GM18505 (cell line): Measurements from ENCODE around the gene PIKFYVE.
"Not testable (repeated sequence)": the region's sequence is repeated elsewhere in the genome, so short reads cannot be mapped to it uniquely, and the experiment has no call there.

Source experiments
- ATAC-seq: cut with Tn5 transposase; IDR thresholded peaks from one replicate; pipeline ENCODE4 v1.9.1; 2021; ENCODE audit not compliant: unreplicated experiment
- POLR2A ChIP-seq: IDR thresholded peaks from 4 replicates; pipeline ENCODE4 v1.6.1; 2011; ENCODE audit warnings: borderline replicate concordance; ENCODE audit not compliant: insufficient read depth, insufficient read length; ENCODE audit errors: extremely low read depth

PIKFYVE gene

GRCh38 chr2:208249296-208249695 lies 16.8 kb upstream of the PIKFYVE start:
- no peak for TF ChIP-seq POLR2A
- ATAC-seq: no peak

DNA sequence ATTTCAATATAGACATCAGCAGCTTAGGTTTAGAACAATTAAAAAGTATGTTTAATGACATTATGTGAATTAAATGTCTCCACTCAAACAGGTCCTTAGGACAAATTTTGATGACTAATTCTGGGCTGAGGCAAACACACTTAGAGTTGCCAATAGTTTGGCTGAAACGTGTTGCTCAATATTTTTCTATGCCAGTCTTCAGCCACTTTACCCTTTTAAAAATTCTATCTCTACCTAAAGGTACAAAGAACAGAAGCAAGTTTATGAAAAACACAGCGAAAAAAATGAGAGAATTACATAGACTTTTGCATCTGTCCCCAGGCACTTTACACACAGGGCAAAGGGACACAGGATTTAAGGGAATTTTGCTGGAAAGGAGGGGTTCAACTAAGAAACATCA lies 15.7 kb upstream of the PIKFYVE start:
- TF ChIP-seq POLR2A: no peak
- ATAC-seq: no peak

- TF ChIP-seq POLR2A: no peak
- no peak for ATAC-seq
These were observed 15.0 kb upstream of the PIKFYVE start for GRCh38 chr2:208251098-208251497.

DNA sequence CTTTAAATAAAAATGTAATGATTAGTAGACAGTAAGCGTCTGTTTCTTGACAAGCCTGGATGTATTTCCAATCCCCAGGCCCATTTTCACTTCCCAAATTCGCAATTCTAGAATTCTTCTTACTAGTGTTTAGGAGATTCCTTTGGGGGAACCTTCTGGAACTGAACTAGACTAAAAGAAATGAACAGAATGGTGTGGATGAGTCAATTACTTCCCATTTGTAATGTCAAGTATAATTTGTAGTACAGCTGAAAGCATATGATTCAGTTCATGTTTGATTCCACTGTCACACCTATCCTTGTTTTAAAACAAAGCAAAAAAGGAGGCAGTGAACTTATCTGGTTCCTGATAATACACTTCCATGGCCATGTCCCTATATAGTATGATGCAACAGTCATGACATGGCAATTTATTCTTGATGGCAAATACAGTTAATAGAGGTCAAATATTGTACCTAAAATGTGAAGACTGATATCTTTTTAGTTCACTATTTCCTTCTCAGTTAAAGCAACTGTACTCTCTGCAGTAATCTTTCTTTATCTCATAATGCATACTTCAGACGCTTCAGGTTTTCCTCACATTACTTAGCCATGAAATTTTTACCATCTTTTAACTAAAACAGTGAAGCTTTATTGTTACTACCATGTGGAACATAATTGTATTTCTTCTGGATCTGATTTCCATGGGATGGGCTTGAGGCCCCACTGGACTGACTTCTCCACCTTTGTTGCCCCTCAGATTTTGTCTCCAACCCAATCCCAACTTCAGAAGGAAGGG lies 13.2 kb upstream of the PIKFYVE start:
- no peak for ATAC-seq
- TF ChIP-seq POLR2A: no peak

GRCh38 chr2:208253600-208254117 lies 12.4 kb upstream of the PIKFYVE start:
- TF ChIP-seq POLR2A: no peak
- no peak for ATAC-seq

GRCh38 chr2:208254118-208254870 lies 11.8 kb upstream of the PIKFYVE start:
- TF ChIP-seq POLR2A: no peak
- ATAC-seq: peak; percentile 69

- peak; percentile 48 for TF ChIP-seq POLR2A
These were observed 11.0 kb upstream of the PIKFYVE start, which contains the start of gene IDH1 for GRCh38 chr2:208254871-208255556. IDH1 (minus strand) TSS chr2:208255071; CDS start chr2:208251551, 3,520 bp downstream.

GRCh38 chr2:208255557-208256106 lies 10.4 kb upstream of the PIKFYVE start:
- peak; percentile 18 for ATAC-seq
- no peak for TF ChIP-seq POLR2A

More at GRCh38 chr2:208254871-208255556, 11.0 kb upstream of the PIKFYVE start, which contains the start of gene IDH1:
- ATAC-seq: peak; percentile 76

- ATAC-seq: no peak
- TF ChIP-seq POLR2A: no peak
These were observed 9.8 kb upstream of the PIKFYVE start for GRCh38 chr2:208256192-208256782.

DNA sequence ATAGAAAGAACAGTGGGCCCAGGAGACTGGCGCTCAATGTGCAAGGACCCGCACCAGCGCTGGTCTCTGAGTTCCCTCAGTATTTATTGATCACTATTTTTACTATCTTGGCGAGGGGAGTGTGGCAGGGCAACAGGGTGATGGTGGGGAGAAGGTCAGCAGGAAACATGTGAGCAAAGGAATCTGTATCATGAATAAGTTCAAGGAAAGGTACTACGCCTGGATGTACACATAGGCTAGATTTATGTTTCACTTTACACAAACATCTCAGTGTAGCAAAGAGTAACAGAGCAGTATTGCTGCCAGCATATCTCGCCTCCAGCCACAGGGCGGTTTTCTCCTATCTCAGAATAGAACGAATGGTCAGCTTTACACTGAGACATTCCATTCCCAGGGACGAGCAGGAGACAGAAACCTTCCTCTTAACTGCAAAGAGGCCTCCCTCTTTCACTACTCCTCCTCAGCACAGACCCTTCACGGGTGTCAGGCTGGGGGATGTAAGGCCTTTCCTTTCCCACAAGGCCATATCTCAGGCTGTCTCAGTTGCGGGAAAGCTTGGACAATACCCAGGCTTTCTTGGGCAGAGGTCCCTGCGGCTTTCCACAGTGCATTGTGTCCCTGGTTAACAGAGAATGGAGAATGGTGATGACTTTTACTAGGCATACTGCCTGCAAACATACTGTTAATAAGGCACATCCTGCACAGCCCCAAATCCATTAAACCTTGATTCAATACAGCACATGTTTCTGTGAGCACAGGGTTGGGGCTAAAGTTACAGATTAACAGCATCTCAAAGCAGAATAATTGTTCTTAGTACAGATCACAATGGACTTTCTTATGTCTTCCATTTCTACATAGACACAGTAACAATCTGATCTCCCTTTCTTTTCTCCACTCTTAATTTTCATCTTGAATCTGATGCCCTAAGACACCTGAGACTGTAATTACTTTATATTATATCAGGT lies 8.9 kb upstream of the PIKFYVE start:
- ATAC-seq: not testable (repeated sequence)

GRCh38 chr2:208265371-208265800 lies 669 bp upstream of the PIKFYVE start:
- TF ChIP-seq POLR2A: no peak
- peak; percentile 39 for ATAC-seq

- ATAC-seq: peak; percentile 1
- no peak for TF ChIP-seq POLR2A
These were observed 468 bp downstream of the PIKFYVE start for GRCh38 chr2:208266553-208266893.
